Mesendoderm (in vitro differentiated cells): ENCODE measurements around the gene ASZ1.

Experiments
- DNase-seq: peaks from one replicate; pipeline ENCODE4 v3.0.0; 2013
- H2AK5ac ChIP-seq: 2 replicates; pipeline ENCODE4 v1.6.1; 2013; ENCODE audit warnings: low read length, inconsistent platforms
- H2BK120ac ChIP-seq: 2 replicates; pipeline ENCODE4 v1.6.1; 2013; ENCODE audit warnings: low read depth, mild to moderate bottlenecking, low read length, moderate library complexity, mixed read lengths
- H2BK15ac ChIP-seq: replicated peaks from 2 replicates; pipeline ENCODE4 v1.6.1; 2013; ENCODE audit warnings: low read depth, mild to moderate bottlenecking, moderate library complexity
- H2BK5ac ChIP-seq: 2 replicates; pipeline ENCODE4 v1.6.1; 2013; ENCODE audit warnings: low read length, inconsistent platforms
- H3K18ac ChIP-seq: 2 replicates; pipeline ENCODE4 v1.6.1; 2013; ENCODE audit warnings: mild to moderate bottlenecking, low read length, mixed read lengths
- H3K23ac ChIP-seq: one replicate; pipeline ENCODE4 v1.6.1; 2013; ENCODE audit warnings: low read length
- H3K27ac ChIP-seq: 2 replicates; pipeline ENCODE4 v1.5.1; 2013; ENCODE audit warnings: low read depth, mild to moderate bottlenecking, inconsistent platforms, low read length, moderate library complexity
- H3K27me3 ChIP-seq: 2 replicates; pipeline ENCODE4 v1.6.1; 2013; ENCODE audit warnings: low read length, control low read depth, mild to moderate bottlenecking, inconsistent platforms; ENCODE audit not compliant: insufficient read depth, poor library complexity
- H3K36me3 ChIP-seq: 2 replicates; pipeline ENCODE4 v1.6.1; 2013; ENCODE audit warnings: low read length, inconsistent platforms; ENCODE audit not compliant: control insufficient read depth, insufficient read depth
- H3K4ac ChIP-seq: one replicate; pipeline ENCODE4 v1.6.1; 2013; ENCODE audit warnings: low read depth, mild to moderate bottlenecking, low read length, moderate library complexity
- H3K4me1 ChIP-seq: 2 replicates; pipeline ENCODE4 v1.6.1; 2013; ENCODE audit warnings: low read depth, low read length, inconsistent platforms; ENCODE audit not compliant: control insufficient read depth
- H3K4me2 ChIP-seq: 2 replicates; pipeline ENCODE4 v1.6.1; 2013; ENCODE audit warnings: low read length
- H3K4me3 ChIP-seq: 2 replicates; pipeline ENCODE4 v1.5.1; 2013; ENCODE audit warnings: mild to moderate bottlenecking, low read length
- H3K56ac ChIP-seq: one replicate; pipeline ENCODE4 v1.6.1; 2013; ENCODE audit warnings: low read length
- H3K79me1 ChIP-seq: 2 replicates; pipeline ENCODE4 v1.6.1; 2013; ENCODE audit warnings: low read length, inconsistent platforms
- H3K79me2 ChIP-seq: 2 replicates; pipeline ENCODE4 v1.6.1; 2013; ENCODE audit warnings: mild to moderate bottlenecking, low read length; ENCODE audit not compliant: control insufficient read depth, insufficient read depth
- H3K9ac ChIP-seq: 2 replicates; pipeline ENCODE4 v1.6.1; 2013; ENCODE audit warnings: low read length, inconsistent platforms
- H4K5ac ChIP-seq: one replicate; pipeline ENCODE4 v1.6.1; 2013; ENCODE audit warnings: low read length
- H4K8ac ChIP-seq: one replicate; pipeline ENCODE4 v1.6.1; 2013; ENCODE audit warnings: low read depth, mild to moderate bottlenecking, control low read depth, low read length, moderate library complexity
- WGBS: extraction: QIAGEN DNeasy Blood & Tissue Kit; methylation state at CpG from one replicate; pipeline ENCODE4 v1.1.7; 2013; ENCODE audit warnings: low lambda C conversion rate, missing lambda C conversion rate; ENCODE audit not compliant: insufficient coverage; ENCODE audit errors: extremely low coverage; 5-methylcytosine and 5-hydroxymethylcytosine counted together

ASZ1 gene

DNA sequence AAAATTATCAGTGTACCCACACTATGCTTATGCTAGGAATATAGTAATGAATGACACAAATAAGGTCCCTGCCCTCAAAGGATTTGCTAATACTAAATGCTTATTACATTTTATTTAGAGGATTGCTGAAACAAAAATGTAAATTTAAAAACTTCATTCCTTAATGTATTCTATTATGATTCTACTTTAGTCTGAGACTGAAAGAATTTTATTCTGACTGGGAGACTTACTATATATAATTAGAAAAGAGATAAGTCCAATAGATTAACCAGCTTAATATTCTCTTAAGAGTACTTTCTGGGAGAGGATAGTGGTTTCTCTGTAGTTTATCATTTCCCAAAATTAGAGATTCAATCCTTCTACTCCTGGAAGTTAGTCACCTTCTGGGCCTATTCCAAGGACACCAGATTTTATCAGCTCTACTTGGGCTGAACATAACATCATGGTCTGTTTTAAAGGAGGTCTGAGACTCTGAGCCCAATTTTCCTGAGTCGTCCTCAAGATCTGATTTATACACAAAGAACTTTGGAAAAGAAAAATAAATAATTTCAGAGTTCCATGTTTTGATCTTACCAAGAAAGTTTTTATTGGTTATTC lies 41.1 kb downstream of the ASZ1 start:
- Histone ChIP-seq H3K9ac (no peak overlapping the region), H4K8ac (no peak overlapping the region), H2BK120ac (no peak overlapping the region), H4K5ac (no peak overlapping the region), H3K27me3 (no peaks in the 10 kb centered on the region), H3K79me2 (no peaks in the 10 kb centered on the region), H3K27ac (no peak overlapping the region), H3K23ac (no peak overlapping the region), H3K56ac (no peak overlapping the region), H3K4ac (no peak overlapping the region), H2AK5ac (no peak overlapping the region), H3K18ac (no peak overlapping the region), H3K36me3 (no peaks in the 10 kb centered on the region), H2BK5ac (no peak overlapping the region), H3K79me1 (no peaks in the 10 kb centered on the region), H2BK15ac (no peak overlapping the region), H3K4me2 (no peak overlapping the region), H3K4me1 (no peaks in the 10 kb centered on the region), H3K4me3 (no peak overlapping the region)
- no peak for DNase-seq
- WGBS: no CpG with 5 or more reads among the region's 1 CpG

DNA sequence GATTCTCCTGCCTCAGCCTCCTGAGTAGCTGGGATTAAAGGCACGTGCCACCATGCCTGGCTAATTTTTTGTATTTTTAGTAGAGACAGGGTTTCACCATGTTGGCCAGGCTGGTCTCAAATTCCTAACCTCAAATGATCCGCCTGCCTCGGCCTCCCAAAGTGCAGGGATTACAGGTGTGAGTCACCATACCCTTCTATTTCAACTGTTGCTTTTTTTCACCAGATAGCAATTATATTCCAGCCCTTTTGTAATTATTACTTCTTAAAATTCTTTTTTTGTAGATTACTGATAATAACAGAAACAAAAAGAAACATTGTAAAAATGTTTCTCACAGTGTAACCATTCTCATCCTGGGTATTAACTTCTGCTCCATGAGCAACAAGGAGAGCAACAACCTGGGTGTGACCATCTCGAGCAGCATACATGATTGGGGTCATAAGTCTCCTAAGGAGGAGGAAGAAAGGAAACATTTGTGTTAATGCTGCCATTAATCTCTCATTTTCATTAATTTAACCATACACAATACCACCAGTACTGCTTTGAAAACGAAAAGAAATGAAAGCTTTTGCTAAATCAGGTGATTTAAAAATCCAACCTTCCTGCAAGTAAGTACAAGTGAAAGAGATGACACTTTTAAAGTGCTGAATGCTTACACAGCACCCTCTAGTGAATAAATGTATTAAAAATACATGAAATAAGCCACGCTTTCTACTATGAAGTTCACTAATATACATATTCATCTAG lies 41.8 kb downstream of the ASZ1 start:
- no peak overlapping the region for H3K23ac ChIP-seq
- H3K79me1 ChIP-seq: no peaks in the 10 kb centered on the region
- H2BK5ac ChIP-seq: no peak overlapping the region
- no peak overlapping the region for H3K9ac ChIP-seq
- no peak overlapping the region for H3K4me3 ChIP-seq
- no peak overlapping the region for H3K18ac ChIP-seq
- no peak overlapping the region for H2AK5ac ChIP-seq
- H3K27me3 ChIP-seq: no peaks in the 10 kb centered on the region
- no peak overlapping the region for H3K27ac ChIP-seq
- H2BK15ac ChIP-seq: no peak overlapping the region
- H4K5ac ChIP-seq: no peak overlapping the region
- H3K4me1 ChIP-seq: no peaks in the 10 kb centered on the region
- DNase-seq: no peak
- no peaks in the 10 kb centered on the region for H3K79me2 ChIP-seq
- no peak overlapping the region for H4K8ac ChIP-seq
- WGBS: no CpG with 5 or more reads among the region's 6 CpGs
- no peak overlapping the region for H3K4me2 ChIP-seq
- no peak overlapping the region for H3K56ac ChIP-seq
- no peaks in the 10 kb centered on the region for H3K36me3 ChIP-seq
- H2BK120ac ChIP-seq: no peak overlapping the region
- H3K4ac ChIP-seq: no peak overlapping the region

DNA sequence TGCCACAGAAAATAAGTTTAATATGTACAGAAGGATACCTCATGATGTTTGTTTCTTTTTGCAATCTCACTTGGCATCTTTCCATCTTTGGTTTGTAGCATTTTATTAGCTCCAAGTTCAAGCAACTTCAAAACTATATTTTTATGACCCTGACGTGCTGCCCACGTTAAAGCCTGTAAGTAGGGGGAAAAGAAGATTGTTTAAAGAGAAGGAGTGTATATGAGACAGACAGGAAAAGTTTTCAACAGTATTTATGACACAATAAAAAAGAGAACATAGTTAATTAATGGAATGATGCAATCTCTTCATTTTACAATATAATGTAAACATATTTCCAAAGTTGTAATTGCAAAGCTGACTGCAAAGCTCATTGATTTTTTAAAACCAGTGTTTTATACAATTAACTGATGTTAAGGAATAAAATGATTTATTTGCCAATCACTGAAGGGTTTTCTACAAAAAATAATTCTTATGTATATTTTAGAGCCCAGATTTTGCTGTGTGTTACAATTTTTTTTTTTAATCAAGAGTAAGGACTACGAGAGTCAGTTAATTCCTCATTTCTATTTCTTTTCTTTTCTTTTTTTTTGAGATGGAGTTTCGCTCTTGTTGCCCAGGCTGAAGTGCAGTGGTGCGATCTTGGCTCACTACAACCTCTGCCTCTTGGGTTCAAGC lies 42.5 kb downstream of the ASZ1 start:
- DNase-seq: no peak
- Histone ChIP-seq H3K27ac (no peak overlapping the region), H3K18ac (no peak overlapping the region)

GRCh38 chr7:117383483-117384189 lies 43.7 kb downstream of the ASZ1 start:
- no CpG with 5 or more reads among the region's 3 CpGs for WGBS
- Histone ChIP-seq H3K4me1 (no peaks in the 10 kb centered on the region), H3K56ac (no peak overlapping the region), H3K18ac (no peak overlapping the region), H3K36me3 (no peaks in the 10 kb centered on the region), H3K27me3 (no peaks in the 10 kb centered on the region), H3K79me1 (no peaks in the 10 kb centered on the region), H3K4me2 (no peak overlapping the region), H2AK5ac (no peak overlapping the region), H3K4ac (no peak overlapping the region), H4K5ac (no peak overlapping the region), H4K8ac (no peak overlapping the region), H2BK120ac (no peak overlapping the region), H3K79me2 (no peaks in the 10 kb centered on the region), H3K27ac (no peak overlapping the region), H3K4me3 (no peak overlapping the region), H3K9ac (no peak overlapping the region), H2BK5ac (no peak overlapping the region), H3K23ac (no peak overlapping the region), H2BK15ac (no peak overlapping the region)
- DNase-seq: peak; percentile 9

More for the DNA sequence above, 42.5 kb downstream of the ASZ1 start:
- Histone ChIP-seq H2BK15ac (no peak overlapping the region), H3K27me3 (no peaks in the 10 kb centered on the region), H3K56ac (no peak overlapping the region), H3K4me3 (no peak overlapping the region), H3K36me3 (no peaks in the 10 kb centered on the region), H2BK120ac (no peak overlapping the region), H4K5ac (no peak overlapping the region), H3K9ac (no peak overlapping the region), H2AK5ac (no peak overlapping the region), H3K23ac (no peak overlapping the region), H3K79me2 (no peaks in the 10 kb centered on the region), H4K8ac (no peak overlapping the region), H3K79me1 (no peaks in the 10 kb centered on the region), H3K4me2 (no peak overlapping the region), H2BK5ac (no peak overlapping the region), H3K4me1 (no peaks in the 10 kb centered on the region), H3K4ac (no peak overlapping the region)
- WGBS: no CpG with 5 or more reads among the region's 5 CpGs

DNA sequence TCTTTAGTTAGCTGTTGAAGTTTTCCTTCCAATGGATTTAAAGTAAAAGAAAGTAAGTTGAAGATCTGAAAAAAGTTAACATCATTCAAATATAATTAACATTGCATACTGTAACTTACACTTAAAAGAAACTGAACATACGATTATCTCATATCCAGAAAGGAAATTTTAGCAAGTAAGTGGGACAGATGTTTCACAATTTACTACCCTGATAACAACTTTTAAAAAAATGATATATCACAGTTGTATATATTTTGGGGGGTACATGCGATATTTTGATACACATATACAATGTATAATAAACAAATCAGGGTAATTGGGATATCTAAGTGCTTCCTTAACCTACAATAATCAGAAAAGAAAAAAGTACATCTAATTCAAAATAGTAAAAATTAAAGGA lies 44.2 kb downstream of the ASZ1 start:
- Histone ChIP-seq H4K8ac (no peak overlapping the region), H3K79me1 (no peaks in the 10 kb centered on the region), H2BK15ac (no peak overlapping the region), H3K23ac (no peak overlapping the region), H3K4me3 (no peak overlapping the region), H3K27ac (no peak overlapping the region), H2BK5ac (no peak overlapping the region), H3K18ac (no peak overlapping the region), H3K36me3 (no peaks in the 10 kb centered on the region), H3K4me1 (no peaks in the 10 kb centered on the region), H3K4me2 (no peak overlapping the region), H3K79me2 (no peaks in the 10 kb centered on the region), H4K5ac (no peak overlapping the region), H3K56ac (no peak overlapping the region), H3K9ac (no peak overlapping the region), H2BK120ac (no peak overlapping the region), H2AK5ac (no peak overlapping the region), H3K4ac (no peak overlapping the region), H3K27me3 (no peaks in the 10 kb centered on the region)
- no peak for DNase-seq
- no CpG with 5 or more reads among the region's 2 CpGs for WGBS
